Endothelial cell of umbilical vein (primary cell): ENCODE measurements around the gene GLB1L. TPM values are rescaled to one million over a fixed set of nuclear protein-coding genes. Genes with fewer than 3 reads are reported as not detected.

Experiments
- BruUV-seq: library from RNA; stranded (reverse); fragments of 400-500 nt; replicated peaks from 2 replicates; lab custom pipeline; 2021; lab: Mats Ljungman, UMichigan
- CTCF ChIA-PET: fragments of 300-600, 350-600 bp; sonication (Branson Sonifier 250); formaldehyde crosslinking; loops from one replicate; lab custom pipeline; 2021; ENCODE audit warnings: antibody characterized with exemption, inconsistent platforms; lab: Charles Lee
- POLR2A ChIA-PET: fragments of 300-600, 350-600 bp; sonication (Branson Sonifier 250); formaldehyde crosslinking; loops from one replicate; lab custom pipeline; 2021; ENCODE audit warnings: antibody characterized with exemption, inconsistent platforms; lab: Charles Lee
- DNase-seq: peaks from one replicate; pipeline ENCODE4 v3.0.0-alpha.2; 2011; ENCODE audit warnings: low read depth, low spot score
- FAIRE-seq: peaks from 2 replicates; lab custom pipeline; 2011; peaks lifted over from hg19 to GRCh38; lab: Jason Lieb, UNC
- H2AFZ ChIP-seq: 2 replicates; pipeline ENCODE4 v1.6.0; 2012; ENCODE audit warnings: low read depth, low read length, control low read depth, inconsistent platforms
- H3K27ac ChIP-seq: 2 replicates; pipeline ENCODE4 v1.5.1; 2011; ENCODE audit warnings: low read depth, mild to moderate bottlenecking, control low read depth, low read length, moderate library complexity; ENCODE audit not compliant: insufficient read depth
- H3K27me3 ChIP-seq, 2 experiments: 2 replicates each; pipeline versions ENCODE4 v1.6.0 to v1.6.1; 2011; ENCODE audit warnings: low read length in 2 of 2, mixed read lengths in 1 of 2; ENCODE audit not compliant: control insufficient read depth in 2 of 2, insufficient read depth in 2 of 2
- H3K36me3 ChIP-seq, 2 experiments: 2 replicates in 1 of 2; 3 replicates in 1 of 2; pipeline ENCODE4 v1.5.1; 2011; ENCODE audit warnings: low read length in 2 of 2, mild to moderate bottlenecking in 1 of 2, moderate library complexity in 1 of 2; ENCODE audit not compliant: control insufficient read depth in 2 of 2, insufficient read depth in 2 of 2; ENCODE audit errors: extremely low read depth in 1 of 2
- H3K4me1 ChIP-seq: 3 replicates; pipeline ENCODE4 v1.5.1; 2011; ENCODE audit warnings: mild to moderate bottlenecking, low read length; ENCODE audit not compliant: control insufficient read depth, insufficient read depth; ENCODE audit errors: extremely low read depth
- H3K4me2 ChIP-seq: 2 replicates; pipeline ENCODE4 v1.6.1; 2011; ENCODE audit warnings: low read length, control low read depth, mixed read lengths; ENCODE audit not compliant: insufficient read depth
- H3K4me3 ChIP-seq, 3 experiments: fragments of 200-600 bp in 1 of 3; sonication (generic), shearing (Covaris generic) in 1 of 3; replicated peaks in 1 of 3; 2 replicates each; pipeline ENCODE4 v1.5.1; 2011 to 2016; ENCODE audit warnings: control low read depth in 3 of 3, low read length in 3 of 3, mild to moderate bottlenecking in 2 of 3, inconsistent platforms in 1 of 3, low read depth in 1 of 3, moderate library complexity in 1 of 3; ENCODE audit not compliant: insufficient read depth in 1 of 3
- H3K79me2 ChIP-seq: 2 replicates; pipeline ENCODE4 v1.6.0; 2012; ENCODE audit warnings: low read length, inconsistent platforms; ENCODE audit not compliant: control insufficient read depth, insufficient read depth
- H3K9ac ChIP-seq: replicated peaks from 2 replicates; pipeline ENCODE3; 2011; ENCODE audit warnings: low read length, control low read depth; ENCODE audit not compliant: insufficient read depth; ENCODE audit errors: extremely low read depth
- H3K9me1 ChIP-seq: replicated peaks from 3 replicates; pipeline ENCODE4 v1.6.0; 2011; ENCODE audit warnings: mild to moderate bottlenecking, low read length; ENCODE audit not compliant: control insufficient read depth, insufficient read depth; ENCODE audit errors: extremely low read depth
- H3K9me3 ChIP-seq: replicated peaks from 2 replicates; pipeline ENCODE4 v1.5.1; 2012; ENCODE audit warnings: low read length, inconsistent platforms; ENCODE audit not compliant: control insufficient read depth, insufficient read depth
- H4K20me1 ChIP-seq: replicated peaks from 2 replicates; pipeline ENCODE3; 2011; ENCODE audit warnings: mild to moderate bottlenecking, low read length; ENCODE audit not compliant: control insufficient read depth, insufficient read depth; ENCODE audit errors: extremely low read depth
- CTCF ChIP-seq, 2 donors: IDR thresholded peaks; 1 replicate in 1 of 2; 2 replicates in 1 of 2; pipeline ENCODE4 v1.5.1; 2011; ENCODE audit warnings: low read length in 2 of 2, mild to moderate bottlenecking in 2 of 2, moderate library complexity in 2 of 2, control low read depth in 1 of 2, inconsistent platforms in 1 of 2, low read depth in 1 of 2; ENCODE audit not compliant: insufficient read depth in 1 of 2; ENCODE audit errors: extremely low read depth in 1 of 2
- EZH2 ChIP-seq: IDR thresholded peaks from 2 replicates; pipeline ENCODE4 v1.6.1; 2012; ENCODE audit warnings: borderline replicate concordance, low read depth, mild to moderate bottlenecking, moderate library complexity, low read length, inconsistent platforms; ENCODE audit not compliant: severe bottlenecking
- FOS ChIP-seq: IDR thresholded peaks from 2 replicates; pipeline ENCODE4 v1.6.1; 2011; ENCODE audit warnings: mild to moderate bottlenecking, low read length, moderate library complexity, borderline replicate concordance; ENCODE audit not compliant: insufficient read depth
- GATA2 ChIP-seq: IDR thresholded peaks from 2 replicates; pipeline ENCODE4 v1.7.0; 2011; ENCODE audit warnings: low read depth, mild to moderate bottlenecking, moderate library complexity, mixed read lengths, low read length; ENCODE audit not compliant: insufficient read length, insufficient read depth
- JUN ChIP-seq: IDR thresholded peaks from 2 replicates; pipeline ENCODE4 v1.6.1; 2011; ENCODE audit warnings: borderline replicate concordance, low read depth; ENCODE audit not compliant: insufficient read length, insufficient read depth
- MAX ChIP-seq: IDR thresholded peaks from 2 replicates; pipeline ENCODE4 v1.6.1; 2011; ENCODE audit not compliant: insufficient read depth, insufficient read length
- MYC ChIP-seq: IDR thresholded peaks from one replicate; pipeline ENCODE4 v1.6.1; 2011; ENCODE audit warnings: mild to moderate bottlenecking, low read depth, low read length
- POLR2A ChIP-seq: IDR thresholded peaks from 2 replicates; pipeline ENCODE4 v1.6.1; 2012; ENCODE audit warnings: low read depth, mild to moderate bottlenecking, control low read depth, low read length
- POLR2AphosphoS5 ChIP-seq: IDR thresholded peaks from 2 replicates; pipeline ENCODE4 v1.6.1; 2012; ENCODE audit warnings: low read depth, mild to moderate bottlenecking, control low read depth, low read length, moderate library complexity; ENCODE audit not compliant: insufficient read depth
- dilution Hi-C: fragments of 300-500 bp; cut with MboI; formaldehyde crosslinking; loops from one replicate; pipeline ENCODE4 v1.15.0; 2019; ENCODE audit warnings: low sequenced_read_pairs; ENCODE audit not compliant: extremely low pct_ligation_motif_present
- intact Hi-C: fragments of 100-400 bp; cut with micrococcal nuclease; formaldehyde crosslinking; loops from one replicate; pipeline ENCODE4 v1.10.0; 2022
- polyA plus RNA-seq, 4 experiments: library from polyadenylated mRNA; depleted of rRNA in 3 of 4; stranded (reverse) in 3 of 4; unstranded in 1 of 4; fragments of >200 nt; gene quantifications; 2 replicates each; pipeline versions ENCODE4 v1.2.1 to v1.2.3, GENCODE V29; 2011 to 2012; ENCODE audit warnings: missing spikeins in 1 of 4
- total RNA-seq: library from RNA; stranded (reverse); gene quantifications from 2 replicates; pipeline ENCODE4 v1.2.3, GENCODE V29; 2021

The GLB1L gene
- total and polyA plus RNA-seq, 2 donors (not counting 3 experiments of a cell fraction or from before 2014, with no cell fraction given), result 9.2 to 11.9 TPM

GRCh38 chr2:219214786-219215185 lies 30.5 kb downstream of the GLB1L start:
- Histone ChIP-seq H3K9ac (no peak overlapping the region), H3K4me1 (peaks cover 14% of the 10 kb centered on the region), H3K9me1 (no peaks in the 10 kb centered on the region), H3K9me3 (no peaks in the 10 kb centered on the region), H2AFZ (no peak overlapping the region), H3K4me2 (no peak overlapping the region), H3K4me3 (no peak overlapping the region), H3K27ac (no peak overlapping the region), H4K20me1 (no peaks in the 10 kb centered on the region), H3K79me2 (no peaks in the 10 kb centered on the region), H3K36me3 (peaks cover 3 to 8% of the 10 kb centered on the region in 2 experiments), H3K27me3 (no peaks in the 10 kb centered on the region)
- intact Hi-C loops (loop anchor here (5.0 kb wide), 1 partner anchor 157 kb away; no protein-coding TSS in a partner anchor), dilution Hi-C loops (no loop called here)
- ChIA-PET CTCF (no interaction called here), POLR2A (no interaction called here)
- no peak for FAIRE-seq
- BruUV-seq, result no TSS peak
- DNase-seq, result no peak
- TF ChIP-seq JUN, result no peak
- no peak for TF ChIP-seq POLR2A
- no peak for TF ChIP-seq FOS
- TF ChIP-seq MAX, result no peak

- intact Hi-C loops (no loop called here), dilution Hi-C loops (no loop called here)
- no TSS peak for BruUV-seq
- FAIRE-seq (no peak), DNase-seq (no peak)
- no peak overlapping the region for H3K4me2 ChIP-seq
- H3K9me3 ChIP-seq, result no peaks in the 10 kb centered on the region
- no peak overlapping the region for H3K9ac ChIP-seq
- H3K27me3 ChIP-seq, result no peaks in the 10 kb centered on the region
- CTCF ChIA-PET, result no interaction called here
- no peaks in the 10 kb centered on the region for H4K20me1 ChIP-seq
- peaks cover 10% of the 10 kb centered on the region for H3K4me1 ChIP-seq
- POLR2A ChIA-PET, result no interaction called here
- peaks cover 3 to 10% of the 10 kb centered on the region in 2 experiments for H3K36me3 ChIP-seq
- no peak overlapping the region for H2AFZ ChIP-seq
- H3K4me3 ChIP-seq, result no peak overlapping the region
- H3K27ac ChIP-seq, result no peak overlapping the region
- no peaks in the 10 kb centered on the region for H3K79me2 ChIP-seq
- no peaks in the 10 kb centered on the region for H3K9me1 ChIP-seq
- TF ChIP-seq CTCF (IDR thresholded peaks at IDR 0.05; ENCODE audit: extremely low read depth in 1 of 2, insufficient read depth in 1 of 2, low read depth in 1 of 2, low read length in 2 of 2), result no peak
- TF ChIP-seq POLR2AphosphoS5, result no peak
- TF ChIP-seq GATA2, result no peak
- no peak for TF ChIP-seq JUN
- no peak for TF ChIP-seq MAX
- TF ChIP-seq FOS, result no peak
- TF ChIP-seq POLR2A, result no peak
- TF ChIP-seq EZH2, result no peak
- no peak for TF ChIP-seq MYC
These were observed 31.1 kb downstream of the GLB1L start for GRCh38 chr2:219214141-219214540.
